Measurements from ENCODE around the gene P2RY11.

P2RY11 gene

DNA sequence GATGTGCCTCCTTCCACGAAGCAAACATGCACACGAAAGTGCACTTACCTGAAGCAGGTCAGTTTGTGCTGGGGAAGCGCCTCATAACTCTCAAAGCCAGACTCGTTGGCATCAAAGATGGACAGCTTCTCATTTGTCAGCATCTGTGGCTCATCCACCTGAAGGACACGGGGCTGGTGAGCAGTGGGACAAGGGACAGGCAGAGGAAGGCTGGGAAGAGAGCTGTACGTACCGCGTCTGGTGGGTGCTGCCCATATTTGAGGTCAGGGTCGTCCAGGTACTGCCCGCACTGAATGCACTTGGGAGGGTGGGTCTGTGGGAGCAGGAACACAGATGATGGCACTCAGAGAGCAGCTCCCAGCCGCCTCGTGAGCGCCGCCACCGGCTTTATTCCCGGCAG is 48.1 kb downstream of the P2RY11 start:
- no peak for TF ChIP-seq RAD21 (IDR thresholded peaks at IDR 0.05; ENCODE audit: low read depth)
- no peak for TF ChIP-seq NFIC (IDR thresholded peaks at IDR 0.05)
- TF ChIP-seq TCF12 (IDR thresholded peaks at IDR 0.05; ENCODE audit: low read depth): no peak
- no peak for TF ChIP-seq EP300 (IDR thresholded peaks at IDR 0.05; ENCODE audit: borderline replicate concordance)
- TF ChIP-seq TEAD4 (IDR thresholded peaks at IDR 0.05): no peak
- TF ChIP-seq TAF1 (IDR thresholded peaks at IDR 0.05; ENCODE audit: low read depth): no peak
- TF ChIP-seq EGR1 (IDR thresholded peaks at IDR 0.05): no peak
- TF ChIP-seq, protein P1, sequence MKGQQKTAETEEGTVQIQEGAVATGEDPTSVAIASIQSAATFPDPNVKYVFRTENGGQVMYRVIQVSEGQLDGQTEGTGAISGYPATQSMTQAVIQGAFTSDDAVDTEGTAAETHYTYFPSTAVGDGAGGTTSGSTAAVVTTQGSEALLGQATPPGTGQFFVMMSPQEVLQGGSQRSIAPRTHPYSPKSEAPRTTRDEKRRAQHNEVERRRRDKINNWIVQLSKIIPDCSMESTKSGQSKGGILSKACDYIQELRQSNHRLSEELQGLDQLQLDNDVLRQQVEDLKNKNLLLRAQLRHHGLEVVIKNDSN (IDR thresholded peaks at IDR 0.05): no peak
- TF ChIP-seq CREB1 (IDR thresholded peaks at IDR 0.05; ENCODE audit: low read depth): no peak
- TF ChIP-seq CEBPB (IDR thresholded peaks at IDR 0.05): no peak
- TF ChIP-seq YY1 (IDR thresholded peaks at IDR 0.05; ENCODE audit: low read depth): no peak
- TF ChIP-seq, protein P2, sequence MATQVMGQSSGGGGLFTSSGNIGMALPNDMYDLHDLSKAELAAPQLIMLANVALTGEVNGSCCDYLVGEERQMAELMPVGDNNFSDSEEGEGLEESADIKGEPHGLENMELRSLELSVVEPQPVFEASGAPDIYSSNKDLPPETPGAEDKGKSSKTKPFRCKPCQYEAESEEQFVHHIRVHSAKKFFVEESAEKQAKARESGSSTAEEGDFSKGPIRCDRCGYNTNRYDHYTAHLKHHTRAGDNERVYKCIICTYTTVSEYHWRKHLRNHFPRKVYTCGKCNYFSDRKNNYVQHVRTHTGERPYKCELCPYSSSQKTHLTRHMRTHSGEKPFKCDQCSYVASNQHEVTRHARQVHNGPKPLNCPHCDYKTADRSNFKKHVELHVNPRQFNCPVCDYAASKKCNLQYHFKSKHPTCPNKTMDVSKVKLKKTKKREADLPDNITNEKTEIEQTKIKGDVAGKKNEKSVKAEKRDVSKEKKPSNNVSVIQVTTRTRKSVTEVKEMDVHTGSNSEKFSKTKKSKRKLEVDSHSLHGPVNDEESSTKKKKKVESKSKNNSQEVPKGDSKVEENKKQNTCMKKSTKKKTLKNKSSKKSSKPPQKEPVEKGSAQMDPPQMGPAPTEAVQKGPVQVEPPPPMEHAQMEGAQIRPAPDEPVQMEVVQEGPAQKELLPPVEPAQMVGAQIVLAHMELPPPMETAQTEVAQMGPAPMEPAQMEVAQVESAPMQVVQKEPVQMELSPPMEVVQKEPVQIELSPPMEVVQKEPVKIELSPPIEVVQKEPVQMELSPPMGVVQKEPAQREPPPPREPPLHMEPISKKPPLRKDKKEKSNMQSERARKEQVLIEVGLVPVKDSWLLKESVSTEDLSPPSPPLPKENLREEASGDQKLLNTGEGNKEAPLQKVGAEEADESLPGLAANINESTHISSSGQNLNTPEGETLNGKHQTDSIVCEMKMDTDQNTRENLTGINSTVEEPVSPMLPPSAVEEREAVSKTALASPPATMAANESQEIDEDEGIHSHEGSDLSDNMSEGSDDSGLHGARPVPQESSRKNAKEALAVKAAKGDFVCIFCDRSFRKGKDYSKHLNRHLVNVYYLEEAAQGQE (IDR thresholded peaks at IDR 0.05; ENCODE audit: low read depth): no peak
- no peak for TF ChIP-seq FOXM1 (IDR thresholded peaks at IDR 0.05; ENCODE audit: borderline replicate concordance, low read depth)
- TF ChIP-seq, protein P3, sequence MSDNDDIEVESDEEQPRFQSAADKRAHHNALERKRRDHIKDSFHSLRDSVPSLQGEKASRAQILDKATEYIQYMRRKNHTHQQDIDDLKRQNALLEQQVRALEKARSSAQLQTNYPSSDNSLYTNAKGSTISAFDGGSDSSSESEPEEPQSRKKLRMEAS (IDR thresholded peaks at IDR 0.05): no peak
- no peak for TF ChIP-seq ZBTB7A (IDR thresholded peaks at IDR 0.05; ENCODE audit: low read depth)

GRCh38 chr19:10163536-10163935 is 52.0 kb downstream of the P2RY11 start:
- TF ChIP-seq CEBPB (IDR thresholded peaks at IDR 0.05) (no peak), RAD21 (IDR thresholded peaks at IDR 0.05; ENCODE audit: low read depth) (no peak), EGR1 (IDR thresholded peaks at IDR 0.05) (no peak), FOXM1 (IDR thresholded peaks at IDR 0.05; ENCODE audit: borderline replicate concordance, low read depth) (no peak), CREB1 (IDR thresholded peaks at IDR 0.05; ENCODE audit: low read depth) (no peak), TAF1 (IDR thresholded peaks at IDR 0.05; ENCODE audit: low read depth) (no peak), EP300 (IDR thresholded peaks at IDR 0.05; ENCODE audit: borderline replicate concordance) (no peak), NFIC (IDR thresholded peaks at IDR 0.05) (no peak), TCF12 (IDR thresholded peaks at IDR 0.05; ENCODE audit: low read depth) (no peak), YY1 (IDR thresholded peaks at IDR 0.05; ENCODE audit: low read depth) (no peak), ZBTB7A (IDR thresholded peaks at IDR 0.05; ENCODE audit: low read depth) (no peak), TEAD4 (IDR thresholded peaks at IDR 0.05) (no peak)
- TF ChIP-seq, protein P1 (IDR thresholded peaks at IDR 0.05): no peak
- TF ChIP-seq, protein P2 (IDR thresholded peaks at IDR 0.05; ENCODE audit: low read depth): no peak
- TF ChIP-seq, protein P3 (IDR thresholded peaks at IDR 0.05): no peak

Measured in Ishikawa (cell line).